Astrocyte of the spinal cord (primary cell): Measurements from ENCODE around the gene OLFML2B.
"Not testable (repeated sequence)": the region's sequence is repeated elsewhere in the genome, so short reads cannot be mapped to it uniquely, and the experiment has no call there.

ENCODE experiments used
- DNase-seq: peaks from one replicate; pipeline ENCODE4 v3.0.0; 2011; ENCODE audit warnings: low read depth, low spot score
- H3K4me3 ChIP-seq: 2 replicates; pipeline ENCODE4 v1.5.1; 2011; ENCODE audit warnings: low read depth, mild to moderate bottlenecking, low read length, moderate library complexity
- in situ Hi-C: cut with HindIII; loops from 2 replicates; pipeline ENCODE4 v1.10.0; 2017; ENCODE audit warnings: low sequenced_read_pairs
- TF ChIP-seq, protein P1 (sequence below): IDR thresholded peaks from 2 replicates; pipeline ENCODE4 v1.5.1; 2012; ENCODE audit warnings: low read depth, mild to moderate bottlenecking, low read length, inconsistent platforms

OLFML2B gene

DNA sequence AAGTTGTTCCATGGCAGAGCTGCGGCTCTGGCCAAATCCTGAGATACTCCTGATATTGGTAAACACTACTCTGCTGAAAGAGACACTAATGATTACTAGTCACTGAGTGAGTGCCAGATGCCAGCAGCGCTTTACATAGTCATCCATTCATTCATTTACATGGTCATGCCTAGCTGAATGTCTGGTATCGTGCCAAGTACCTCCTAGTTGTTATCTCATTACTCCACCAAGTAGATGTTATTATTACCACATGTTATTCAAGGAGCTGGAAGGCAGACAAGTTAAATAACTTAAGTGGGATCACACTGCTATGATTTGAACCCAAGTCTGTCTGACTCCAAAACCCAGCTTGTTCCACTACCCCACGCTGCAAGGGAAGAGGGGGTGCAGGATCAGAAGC lies 4.7 kb downstream of the OLFML2B start:
- DNase-seq, result peak; percentile 76
- in situ Hi-C loops, result no loop called here

DNA sequence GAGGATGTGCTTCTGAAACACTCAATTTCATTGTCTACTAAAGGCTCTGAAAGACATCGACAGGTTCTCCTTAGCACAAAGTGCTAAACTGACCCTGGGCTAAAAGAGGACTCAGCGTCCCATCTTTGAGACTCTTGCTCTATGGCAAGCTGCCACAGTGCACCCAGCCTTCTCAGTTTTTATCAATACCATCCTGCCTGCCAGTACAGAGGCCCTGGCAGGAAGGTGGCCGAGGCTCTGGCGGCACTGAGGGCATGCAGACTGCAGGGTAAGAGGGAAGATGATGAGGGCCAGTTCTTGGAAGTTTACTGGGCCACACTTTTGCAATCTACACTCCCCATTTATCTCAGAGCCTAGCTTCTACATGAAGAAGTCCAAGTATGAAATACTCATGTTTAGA lies 5.3 kb downstream of the OLFML2B start:
- in situ Hi-C loops, result no loop called here
- no peak for DNase-seq
- no peak overlapping the region for H3K4me3 ChIP-seq
- TF ChIP-seq, protein P1, sequence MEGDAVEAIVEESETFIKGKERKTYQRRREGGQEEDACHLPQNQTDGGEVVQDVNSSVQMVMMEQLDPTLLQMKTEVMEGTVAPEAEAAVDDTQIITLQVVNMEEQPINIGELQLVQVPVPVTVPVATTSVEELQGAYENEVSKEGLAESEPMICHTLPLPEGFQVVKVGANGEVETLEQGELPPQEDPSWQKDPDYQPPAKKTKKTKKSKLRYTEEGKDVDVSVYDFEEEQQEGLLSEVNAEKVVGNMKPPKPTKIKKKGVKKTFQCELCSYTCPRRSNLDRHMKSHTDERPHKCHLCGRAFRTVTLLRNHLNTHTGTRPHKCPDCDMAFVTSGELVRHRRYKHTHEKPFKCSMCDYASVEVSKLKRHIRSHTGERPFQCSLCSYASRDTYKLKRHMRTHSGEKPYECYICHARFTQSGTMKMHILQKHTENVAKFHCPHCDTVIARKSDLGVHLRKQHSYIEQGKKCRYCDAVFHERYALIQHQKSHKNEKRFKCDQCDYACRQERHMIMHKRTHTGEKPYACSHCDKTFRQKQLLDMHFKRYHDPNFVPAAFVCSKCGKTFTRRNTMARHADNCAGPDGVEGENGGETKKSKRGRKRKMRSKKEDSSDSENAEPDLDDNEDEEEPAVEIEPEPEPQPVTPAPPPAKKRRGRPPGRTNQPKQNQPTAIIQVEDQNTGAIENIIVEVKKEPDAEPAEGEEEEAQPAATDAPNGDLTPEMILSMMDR, result no peak

More for the DNA sequence above, 4.7 kb downstream of the OLFML2B start:
- TF ChIP-seq, protein P1, result no peak
- no peak overlapping the region for H3K4me3 ChIP-seq

DNA sequence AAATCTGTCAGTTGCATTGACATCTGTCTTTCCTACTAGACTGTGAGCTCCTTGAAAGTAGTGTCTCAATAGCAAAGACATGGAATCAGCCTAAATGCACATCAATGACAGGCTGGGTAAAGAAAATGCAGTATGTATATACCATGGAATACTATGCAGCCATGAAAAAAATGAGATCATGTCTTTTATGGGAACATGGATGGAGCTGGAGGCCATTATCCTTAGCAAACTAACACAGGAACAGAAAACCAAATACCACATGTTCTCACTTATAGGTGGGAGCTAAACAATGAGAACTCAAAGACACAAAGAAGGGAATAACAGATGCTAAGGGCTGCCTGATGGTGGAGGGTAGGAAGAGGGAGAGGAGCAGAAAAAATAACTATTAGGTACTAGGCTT lies 5.9 kb downstream of the OLFML2B start:
- in situ Hi-C loops, H3K4me3 ChIP-seq, DNase-seq: not testable (repeated sequence)

DNA sequence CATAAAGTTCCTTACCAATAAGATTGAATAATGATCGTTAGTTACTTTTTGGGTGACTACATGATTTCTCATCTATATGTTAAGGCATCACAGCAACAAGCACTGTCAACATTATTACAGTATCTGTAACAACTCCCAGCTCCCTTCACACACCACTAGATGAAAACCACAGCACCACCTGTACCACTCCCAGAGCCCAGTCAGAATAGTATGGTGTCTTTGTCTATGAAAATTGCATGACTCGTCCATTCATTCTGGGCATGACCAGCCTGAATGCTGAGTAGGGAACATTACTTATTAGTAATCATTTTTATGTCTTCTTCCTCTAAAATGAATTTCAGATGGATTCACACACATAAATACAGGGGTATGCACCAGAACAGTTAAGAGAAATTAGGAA lies 7.0 kb downstream of the OLFML2B start:
- no peak overlapping the region for H3K4me3 ChIP-seq
- in situ Hi-C loops, result no loop called here
- no peak for DNase-seq
- TF ChIP-seq, protein P1, result no peak

DNA sequence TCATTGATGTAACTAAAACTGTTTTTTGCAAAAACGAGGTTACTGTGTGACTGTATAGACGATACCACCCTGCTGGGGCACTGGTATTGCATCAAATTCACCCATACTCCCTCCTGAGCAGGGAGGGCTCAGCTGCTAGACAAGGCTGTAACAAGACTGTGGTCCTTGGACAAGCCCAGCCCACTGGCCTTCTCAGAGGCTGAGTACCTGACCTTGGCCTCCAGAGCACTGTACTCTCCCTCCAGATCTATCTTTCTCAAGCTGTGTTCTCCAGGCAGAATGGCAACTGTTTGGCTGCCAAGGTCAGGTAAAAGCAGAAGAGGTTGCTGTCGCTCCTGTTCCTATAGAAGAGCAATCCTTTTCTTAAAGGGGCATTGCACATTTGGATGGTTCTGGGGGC lies 8.5 kb downstream of the OLFML2B start:
- in situ Hi-C loops, result no loop called here
- DNase-seq, result no peak
- H3K4me3 ChIP-seq, result no peak overlapping the region
- TF ChIP-seq, protein P1, result no peak

DNA sequence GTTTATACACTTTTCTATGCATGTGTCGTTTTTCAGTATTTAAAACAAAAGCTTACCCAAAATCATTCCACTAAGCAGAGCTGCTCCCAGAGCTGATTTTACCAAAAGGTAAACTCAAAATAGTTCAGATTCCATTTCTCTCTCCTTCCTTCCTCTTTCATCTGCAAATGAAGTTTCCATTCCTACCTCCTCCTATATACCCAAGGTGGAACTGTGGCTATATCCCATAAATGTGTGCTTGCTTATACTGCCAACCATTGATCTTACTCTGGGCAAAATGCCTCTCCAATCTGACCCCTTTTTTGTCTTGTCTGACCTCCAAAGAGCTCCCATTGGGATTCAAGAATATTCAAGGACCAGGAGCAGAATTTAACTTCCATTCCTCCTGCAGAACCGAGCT lies 9.5 kb downstream of the OLFML2B start:
- H3K4me3 ChIP-seq, result no peak overlapping the region
- in situ Hi-C loops, result no loop called here
- no peak for DNase-seq
- TF ChIP-seq, protein P1, result no peak

DNA sequence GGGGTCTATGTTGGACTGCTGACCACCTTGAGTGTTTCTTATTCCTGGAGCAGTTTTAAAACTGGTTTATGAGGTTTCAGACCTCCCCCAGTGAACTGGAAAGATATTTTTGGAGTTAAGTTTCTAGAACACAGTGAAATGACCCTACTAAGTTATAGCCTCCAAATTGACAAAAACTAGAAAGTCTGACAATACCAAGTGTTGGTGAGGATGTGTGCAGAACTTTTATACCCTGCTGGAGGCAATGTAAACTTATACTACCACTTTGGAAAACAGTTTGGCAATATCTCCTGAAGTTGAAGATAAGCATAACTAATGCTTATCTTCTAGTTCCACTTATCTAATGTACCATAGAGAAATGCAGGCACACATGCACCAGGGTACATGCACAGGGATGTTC lies 10.4 kb downstream of the OLFML2B start:
- TF ChIP-seq, protein P1, result no peak
- no peak overlapping the region for H3K4me3 ChIP-seq
- DNase-seq, result no peak
- in situ Hi-C loops, result no loop called here
